Measurements from ENCODE around the gene CASD1. TPM values are rescaled to one million over a fixed set of nuclear protein-coding genes. Genes with fewer than 3 reads are reported as not detected.

Gene CASD1
- total and polyA plus RNA-seq, 2 of the 4 experiments (the other 2 are of a cell fraction): 4.0 to 4.5 TPM

DNA sequence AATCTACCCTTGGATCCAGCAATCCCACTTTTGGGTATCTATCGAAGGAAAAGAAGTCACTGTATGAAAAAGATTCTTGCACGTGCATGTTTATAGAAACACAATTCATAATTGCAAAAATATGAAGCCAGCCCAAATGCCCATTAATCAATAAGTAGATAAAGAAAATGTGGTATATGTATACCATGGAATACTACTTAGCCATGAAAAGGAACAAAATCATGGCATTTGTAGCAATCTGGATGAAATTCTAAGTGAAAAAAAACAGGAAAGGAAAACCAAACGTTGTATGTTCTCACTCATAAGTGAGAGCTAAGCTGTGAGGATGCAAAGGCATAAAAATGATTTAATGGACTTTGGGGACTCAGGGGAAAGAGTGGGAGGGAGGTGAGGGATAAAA lies 18.2 kb upstream of the CASD1 start:
- Histone ChIP-seq H4K5ac (ENCODE audit: low read depth, low read length) (no peak overlapping the region), H3K18ac (ENCODE audit: low read depth, low read length) (no peak overlapping the region), H2BK5ac (ENCODE audit: low read depth, low read length, poor library complexity, severe bottlenecking) (no peak overlapping the region), H4K91ac (ENCODE audit: insufficient read depth, low read depth, low read length) (no peak overlapping the region), H2AK5ac (ENCODE audit: low read depth, low read length) (no peak overlapping the region), H3K36me3 (ENCODE audit: control insufficient read depth, insufficient read depth, low read length) (no peaks in the 10 kb centered on the region), H3K9me1 (ENCODE audit: insufficient read depth, low read length) (no peaks in the 10 kb centered on the region), H3K27ac (ENCODE audit: insufficient read depth, low read length) (no peak overlapping the region), H2AFZ (replicated peaks; ENCODE audit: low read length, poor library complexity) (no peak overlapping the region), H3K4me1 (ENCODE audit: control insufficient read depth, insufficient read depth, low read length) (no peaks in the 10 kb centered on the region), H2BK20ac (ENCODE audit: low read depth, low read length) (no peak overlapping the region), H2AK9ac (replicated peaks; ENCODE audit: low read depth, low read length, poor library complexity) (no peak overlapping the region), H3K9me3 (ENCODE audit: control insufficient read depth, insufficient read depth, low read length) (no peaks in the 10 kb centered on the region), H3K23ac (ENCODE audit: low read depth, low read length) (no peak overlapping the region), H3K14ac (replicated peaks; ENCODE audit: low read depth, low read length) (no peak overlapping the region), H4K8ac (ENCODE audit: low read depth in 2 of 2, low read length in 2 of 2) (no peak overlapping the region), H3K9ac (ENCODE audit: low read depth, low read length) (no peak overlapping the region), H2BK15ac (ENCODE audit: low read depth, low read length) (no peak overlapping the region), H3K27me3 (ENCODE audit: control insufficient read depth, insufficient read depth, low read length) (no peaks in the 10 kb centered on the region), H4K20me1 (ENCODE audit: insufficient read depth, low read length) (no peaks in the 10 kb centered on the region), H3K56ac (ENCODE audit: extremely low read depth, insufficient read depth, low read length) (no peak overlapping the region), H3K4me3 (ENCODE audit: insufficient read depth, low read depth, low read length) (no peak overlapping the region), H2BK120ac (ENCODE audit: low read depth, low read length) (no peak overlapping the region), H3K4ac (ENCODE audit: low read depth, low read length) (no peak overlapping the region), H3K4me2 (ENCODE audit: low read depth, low read length) (no peak overlapping the region), H3K79me1 (ENCODE audit: low read depth in 1 of 2, low read length in 2 of 2) (no peaks in the 10 kb centered on the region)
- in situ Hi-C loops (cut with MboI; ENCODE audit: low sequenced_read_pairs) (no loop called here), intact Hi-C loops (cut with micrococcal nuclease) (no loop called here), dilution Hi-C loops (cut with HindIII; ENCODE audit: low sequenced_read_pairs, unreplicated experiment) (no loop called here)
- ChIA-PET CTCF (no interaction called here), POLR2A (ENCODE audit: unreplicated experiment) (no interaction called here)
- TF ChIP-seq BHLHE40 (IDR thresholded peaks at IDR 0.05; ENCODE audit: low read depth, low read length) (no peak), MAZ (IDR thresholded peaks at IDR 0.05; ENCODE audit: borderline replicate concordance, low read depth, low read length) (no peak), MAFK (IDR thresholded peaks at IDR 0.05; ENCODE audit: low read depth, low read length) (no peak)
- ATAC-seq (ENCODE audit: low read depth) (no peak), DNase-seq (no peak)
- BruUV-seq (replicated peaks): no TSS peak
- WGBS, 2 experiments (ENCODE audit: extremely low coverage in 2 of 2, insufficient read length in 1 of 2): 0% methylated on average over 1 of the region's 3 CpGs; no CpG with 5 or more reads in 1 of the 2 experiments
